ENCODE results near the gene RIN1. TPM values are rescaled to one million over a fixed set of nuclear protein-coding genes. Genes with fewer than 3 reads are reported as not detected.
A peak's percentile ranks its signal among the peaks of the same experiment; 100 is the strongest.

Gene RIN1
- total RNA-seq, 1 experiment from 2014 or later = 5.4 TPM

DNA sequence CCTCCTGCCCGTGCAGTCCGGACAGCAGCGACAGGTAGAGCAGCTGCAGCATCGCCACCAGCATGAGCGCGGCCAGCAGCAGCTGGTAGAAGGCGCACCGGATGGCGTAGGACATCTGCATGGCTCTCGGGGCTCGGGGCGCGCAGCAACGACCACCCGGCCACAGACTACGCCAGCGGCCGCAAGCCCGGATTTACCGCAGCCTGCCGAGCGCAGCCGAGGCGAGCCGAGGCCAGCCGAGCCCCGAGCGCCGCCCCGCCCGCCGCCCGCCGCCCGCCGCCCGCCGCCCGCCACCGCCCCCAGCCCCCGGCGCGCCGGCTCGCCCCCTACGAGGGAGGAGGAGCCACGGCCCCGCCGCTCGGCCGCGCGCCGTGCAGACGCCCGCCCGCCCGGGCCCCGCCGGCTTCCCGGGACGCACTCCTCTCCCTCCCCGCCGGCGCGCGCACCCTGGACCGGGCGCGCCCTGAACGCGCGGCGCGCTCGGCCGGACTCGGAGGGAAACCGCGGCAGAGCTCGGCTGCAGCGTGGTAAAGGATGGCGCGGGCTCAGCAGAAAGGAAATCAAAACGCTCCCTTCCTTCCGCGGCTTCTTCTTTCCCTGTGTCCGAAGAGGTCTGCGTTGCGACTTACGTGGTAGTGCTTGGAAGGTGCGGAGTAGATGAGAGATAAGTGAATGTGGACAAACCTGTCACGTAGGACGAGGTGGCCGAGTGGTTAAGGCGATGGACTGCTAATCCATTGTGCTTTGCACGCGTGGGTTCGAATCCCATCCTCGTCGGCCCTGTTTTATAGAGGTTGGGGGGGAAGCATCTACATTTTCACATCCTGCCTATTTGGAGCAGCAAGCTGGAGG is 11.4 kb upstream of the RIN1 start, which contains the start of gene B4GAT1:
Gene B4GAT1, minus strand, starts transcription at position 205 of the 852 bp plus-strand sequence. Its CDS starts 84 bp downstream, at position 121.
- peak; percentile 83 for DNase-seq

More for the DNA sequence above, 11.4 kb upstream of the RIN1 start, which contains the start of gene B4GAT1:
- Histone ChIP-seq H2BK5ac (ENCODE audit: insufficient read length, low read length) (no peak within 1 kb of the TSS), H4K8ac (replicated peaks; ENCODE audit: insufficient read length, low read depth, low read length) (no peak within 1 kb of the TSS), H3K9me3 (ENCODE audit: control insufficient read depth, low read depth, low read length) (no peaks in the 10 kb centered on the region), H3K23ac (ENCODE audit: insufficient read length, low read depth, low read length) (no peak within 1 kb of the TSS), H3K4me1 (ENCODE audit: insufficient read depth, low read length) (no peaks in the 10 kb centered on the region), H3K56ac (ENCODE audit: insufficient read length, low read depth, low read length) (no peak within 1 kb of the TSS), H3K9ac (ENCODE audit: extremely low read depth, insufficient read length, low read length) (peak within 1 kb of the TSS; percentile 80), H3K4me2 (ENCODE audit: insufficient read depth, insufficient read length, low read length) (peak within 1 kb of the TSS; percentile 67), H3K27ac (ENCODE audit: insufficient read length, low read depth, low read length) (no peak within 1 kb of the TSS), H4K5ac (ENCODE audit: insufficient read length, low read depth, low read length) (no peak within 1 kb of the TSS), H4K91ac (ENCODE audit: insufficient read length, low read depth, low read length) (no peak within 1 kb of the TSS), H3K79me1 (ENCODE audit: insufficient read depth, low read depth, low read length, poor library complexity, severe bottlenecking) (no peaks in the 10 kb centered on the region), H2BK15ac (ENCODE audit: low read depth, low read length) (no peak within 1 kb of the TSS), H2AK5ac (ENCODE audit: insufficient read length, low read length) (no peak within 1 kb of the TSS), H2AFZ (ENCODE audit: low read length) (no peak within 1 kb of the TSS), H3K18ac (ENCODE audit: insufficient read length, low read depth, low read length) (peak within 1 kb of the TSS; percentile 37), H3K14ac (ENCODE audit: insufficient read depth, low read length) (peak within 1 kb of the TSS; percentile 81; the same call in 1 of the 2 replicates), H2BK120ac (ENCODE audit: low read depth, low read length, poor library complexity, severe bottlenecking) (no peak within 1 kb of the TSS), H3T11ph (ENCODE audit: low read length) (no peak within 1 kb of the TSS), H2BK12ac (ENCODE audit: insufficient read length, low read depth, low read length) (no peak within 1 kb of the TSS), H4K20me1 (ENCODE audit: control insufficient read depth, insufficient read depth, insufficient read length) (peaks cover 3% of the 10 kb centered on the region), H3K4ac (ENCODE audit: low read depth, low read length) (no peak within 1 kb of the TSS), H3K79me2 (ENCODE audit: insufficient read depth, low read length) (peaks cover 2% of the 10 kb centered on the region; the same call in 1 of the 2 replicates), H3K23me2 (ENCODE audit: insufficient read length, low read depth, low read length, poor library complexity, severe bottlenecking) (peaks cover 18% of the 10 kb centered on the region), H3K27me3 (ENCODE audit: insufficient read depth, low read length) (no peaks in the 10 kb centered on the region), H2BK20ac (ENCODE audit: low read depth, low read length, poor library complexity, severe bottlenecking) (no peak within 1 kb of the TSS)
- Mint-ChIP-seq H3K27ac (peak within 1 kb of the TSS; percentile 77 to 93 (median 93)), H3K36me3 (ENCODE audit: insufficient read depth in 1 of 3, low read depth in 3 of 3) (peaks cover 5 to 14% (median 5%) of the 10 kb centered on the region in 3 experiments; a peak in 5 of 7 replicates), H3K27me3 (ENCODE audit: low read depth) (peaks cover 4% of the 10 kb centered on the region), H3K4me1 (peaks cover 26 to 28% of the 10 kb centered on the region in 2 experiments), H3K4me3 (peak within 1 kb of the TSS; percentile 95 to 98), H3K9me3 (peaks cover 0 to 3% of the 10 kb centered on the region in 2 experiments; a peak in 4 of 5 replicates)
- no CpG with 5 or more reads among the region's 101 CpGs for WGBS (ENCODE audit: extremely low coverage, insufficient read length, low lambda C conversion rate)
- no peak for TF ChIP-seq CTCF (conservative IDR thresholded peaks at IDR 0.05)

Data from H9 (cell line).